HUDEP-2 (cell line): ENCODE results near the gene LRRC41.
"Not testable (repeated sequence)": the region's sequence is repeated elsewhere in the genome, so short reads cannot be mapped to it uniquely, and the experiment has no call there.

ENCODE experiments used
- DNase-seq, 76 experiments: peaks; one replicate each; lab custom pipeline; 2025; ENCODE audit not compliant: unreplicated experiment in 76 of 76; lab: John Stamatoyannopoulos, UW

LRRC41 gene

GRCh38 chr1:46328182-46328581 is 24.8 kb upstream of the LRRC41 start:
- DNase-seq = not testable (repeated sequence)

GRCh38 chr1:46325285-46326076 is 22.1 kb upstream of the LRRC41 start:
- DNase-seq = not testable (repeated sequence)

- DNase-seq = not testable (repeated sequence)
These were observed 18.8 kb upstream of the LRRC41 start for GRCh38 chr1:46322191-46322590.

- DNase-seq = not testable (repeated sequence)
These were observed 16.8 kb upstream of the LRRC41 start for GRCh38 chr1:46319960-46320914.

- not testable (repeated sequence) for DNase-seq
These were observed 15.9 kb upstream of the LRRC41 start for GRCh38 chr1:46319301-46319700.

- no peak for DNase-seq
These were observed 13.9 kb upstream of the LRRC41 start for GRCh38 chr1:46317323-46317722.

- DNase-seq = no peak
These were observed 12.4 kb upstream of the LRRC41 start for GRCh38 chr1:46315669-46316403.

GRCh38 chr1:46310321-46310720 is 6.9 kb upstream of the LRRC41 start:
- no peak for DNase-seq

- DNase-seq = no peak
These were observed 6.2 kb upstream of the LRRC41 start for GRCh38 chr1:46309401-46310159.

- DNase-seq = no peak
These were observed 2.7 kb upstream of the LRRC41 start for GRCh38 chr1:46306159-46306530.

GRCh38 chr1:46303872-46304326 is 483 bp upstream of the LRRC41 start:
- no peak for DNase-seq

GRCh38 chr1:46302641-46303037 is 777 bp downstream of the LRRC41 start:
- peak in 6 of 76 experiments; percentile 44 to 67 (median 61) for DNase-seq

- peak in 42 of 76 experiments; percentile 12 to 55 (median 33) for DNase-seq
These were observed 1.4 kb downstream of the LRRC41 start for GRCh38 chr1:46301808-46302640.

GRCh38 chr1:46301406-46301807 is 2.0 kb downstream of the LRRC41 start:
- peak in 1 of 76 experiments; percentile 25 for DNase-seq

- DNase-seq = no peak
These were observed 2.6 kb downstream of the LRRC41 start for GRCh38 chr1:46300673-46301405.

GRCh38 chr1:46298387-46298786 is 5.0 kb downstream of the LRRC41 start:
- DNase-seq = no peak

GRCh38 chr1:46295306-46295705 is 8.1 kb downstream of the LRRC41 start:
- no peak for DNase-seq

- DNase-seq = no peak
These were observed 13.4 kb downstream of the LRRC41 start for GRCh38 chr1:46289976-46290375.

- no peak for DNase-seq
These were observed 14.3 kb downstream of the LRRC41 start for GRCh38 chr1:46289134-46289494.
